ENCODE measurements around the gene FN1.

Gene FN1

GRCh38 chr2:215380699-215381098, 55.2 kb downstream of the FN1 start:
- no peak for DNase-seq

GRCh38 chr2:215379948-215380347, 55.9 kb downstream of the FN1 start:
- DNase-seq: no peak

- DNase-seq: no peak
Measured at GRCh38 chr2:215379039-215379438, 56.8 kb downstream of the FN1 start.

DNA sequence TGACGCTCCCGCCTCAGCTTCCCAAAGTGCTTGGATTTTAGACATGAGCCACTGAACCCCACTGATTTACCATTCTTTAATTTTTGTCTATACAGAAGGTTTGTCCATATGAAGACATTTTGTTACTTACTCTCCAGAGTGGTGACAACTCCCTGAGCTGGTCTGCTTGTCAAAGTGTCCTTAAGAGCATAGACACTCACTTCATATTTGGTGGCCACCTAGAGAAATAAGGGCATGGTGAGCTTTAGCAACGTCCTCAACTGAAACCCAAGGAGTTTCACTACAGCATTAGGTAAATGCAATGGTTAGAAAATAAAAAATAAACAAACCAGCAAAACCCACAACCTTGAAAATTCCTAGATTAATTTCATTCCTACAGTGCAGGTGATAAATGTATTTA, 57.8 kb downstream of the FN1 start:
- no peak for DNase-seq

GRCh38 chr2:215377283-215377682, 58.6 kb downstream of the FN1 start:
- DNase-seq: no peak

DNA sequence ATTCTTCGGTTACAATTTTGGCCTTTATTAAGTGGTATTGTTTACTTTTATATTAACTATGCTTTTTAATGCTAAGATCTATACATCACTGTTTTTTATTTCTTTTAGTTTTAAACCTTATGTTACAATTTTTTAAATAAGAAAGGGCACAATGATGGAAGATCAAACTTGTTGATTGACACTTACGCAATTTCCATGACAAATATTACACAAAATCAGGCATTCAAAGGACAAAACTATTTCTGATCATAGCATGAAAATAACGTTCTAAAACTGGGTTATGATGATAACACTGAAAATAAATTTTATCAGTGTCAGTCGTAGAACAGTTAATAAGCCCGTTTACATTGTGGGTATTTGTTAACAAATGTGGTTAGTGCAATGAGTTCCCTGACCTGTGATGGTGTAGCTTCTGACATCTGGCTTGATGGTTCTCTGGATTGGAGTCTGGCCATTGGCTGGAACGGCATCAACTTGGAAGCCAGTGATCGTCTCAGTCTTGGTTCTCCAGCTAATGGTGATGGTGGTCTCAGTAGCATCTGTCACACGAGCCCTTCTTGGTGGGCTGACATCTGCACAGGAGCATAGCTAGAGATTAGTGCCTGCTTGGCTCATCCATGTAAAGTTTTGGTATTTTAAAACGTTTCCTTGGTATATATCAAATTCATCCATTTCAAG, 59.6 kb downstream of the FN1 start:
- DNase-seq: no peak

- no peak for DNase-seq
Measured at GRCh38 chr2:215375467-215375830, 60.4 kb downstream of the FN1 start.

DNA sequence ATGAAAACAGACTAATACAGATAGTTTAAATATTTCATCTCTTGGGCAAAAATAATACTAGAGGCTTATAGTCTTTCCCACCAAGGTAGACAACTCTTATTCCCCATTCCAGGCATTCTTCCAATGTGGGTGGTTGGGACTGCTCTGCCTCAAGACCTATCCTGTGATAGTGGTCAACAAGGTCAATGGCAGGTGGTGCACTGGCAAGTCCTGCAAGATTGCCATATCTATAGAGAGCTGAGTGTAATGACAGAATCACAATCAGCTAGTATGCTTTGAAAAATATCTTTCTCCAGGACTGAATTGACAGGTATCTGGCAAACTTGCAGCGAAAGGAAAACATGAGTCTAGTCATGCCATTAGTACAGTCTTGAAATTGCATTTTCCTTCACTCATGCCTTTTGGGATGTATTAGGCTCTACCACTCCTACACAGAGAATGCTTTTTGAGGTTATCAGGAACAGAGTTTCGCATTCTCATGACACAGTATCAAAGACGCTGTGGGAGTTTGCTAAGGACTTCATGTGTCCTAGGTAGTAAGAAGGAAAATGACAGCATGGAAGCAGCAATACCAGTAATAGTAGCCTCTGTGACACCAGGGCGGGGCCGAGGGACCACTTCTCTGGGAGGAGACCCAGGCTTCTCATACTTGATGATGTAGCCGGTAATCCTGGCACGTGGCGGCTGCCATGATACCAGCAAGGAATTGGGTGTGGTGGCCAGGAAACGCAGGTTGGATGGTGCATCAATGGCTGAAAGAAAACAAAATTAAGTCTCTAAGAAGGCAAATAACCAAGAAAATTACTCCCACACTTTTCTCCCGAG, 61.0 kb downstream of the FN1 start:
- DNase-seq: no peak

- no peak for DNase-seq
Measured at GRCh38 chr2:215374002-215374401, 61.9 kb downstream of the FN1 start.

DNA sequence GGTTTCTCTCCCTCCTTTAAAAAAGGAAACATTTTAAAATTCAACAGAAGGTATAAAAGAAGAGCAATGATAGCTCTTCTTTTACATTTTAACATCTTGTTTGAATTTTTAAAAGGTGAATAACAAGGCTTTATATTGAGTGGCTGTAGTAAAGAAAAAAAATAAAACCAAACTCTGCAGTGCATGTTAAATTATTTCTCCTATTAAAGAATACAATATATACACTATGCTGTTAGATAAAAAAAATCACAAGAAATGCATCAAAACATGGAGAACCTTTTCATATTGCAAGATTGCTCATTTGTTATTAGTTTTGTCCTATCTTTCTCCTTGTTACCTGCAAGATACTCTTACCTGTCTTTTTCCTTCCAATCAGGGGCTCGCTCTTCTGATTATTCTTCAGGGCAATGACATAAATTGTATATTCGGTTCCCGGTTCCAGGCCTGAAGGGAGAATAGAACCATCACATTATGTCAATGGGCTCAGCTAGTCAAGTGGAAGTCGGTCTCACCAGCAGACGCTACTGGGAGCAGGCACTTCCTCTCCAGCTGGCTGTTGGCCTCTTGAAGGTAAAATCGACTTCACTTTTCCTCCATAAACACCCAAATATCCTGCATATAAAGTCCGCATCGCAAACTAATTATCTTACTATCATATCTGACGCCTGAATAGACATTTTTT, 62.8 kb downstream of the FN1 start:
- no peak for DNase-seq

- DNase-seq: no peak
Measured at GRCh38 chr2:215371915-215372897, 63.7 kb downstream of the FN1 start.

DNA sequence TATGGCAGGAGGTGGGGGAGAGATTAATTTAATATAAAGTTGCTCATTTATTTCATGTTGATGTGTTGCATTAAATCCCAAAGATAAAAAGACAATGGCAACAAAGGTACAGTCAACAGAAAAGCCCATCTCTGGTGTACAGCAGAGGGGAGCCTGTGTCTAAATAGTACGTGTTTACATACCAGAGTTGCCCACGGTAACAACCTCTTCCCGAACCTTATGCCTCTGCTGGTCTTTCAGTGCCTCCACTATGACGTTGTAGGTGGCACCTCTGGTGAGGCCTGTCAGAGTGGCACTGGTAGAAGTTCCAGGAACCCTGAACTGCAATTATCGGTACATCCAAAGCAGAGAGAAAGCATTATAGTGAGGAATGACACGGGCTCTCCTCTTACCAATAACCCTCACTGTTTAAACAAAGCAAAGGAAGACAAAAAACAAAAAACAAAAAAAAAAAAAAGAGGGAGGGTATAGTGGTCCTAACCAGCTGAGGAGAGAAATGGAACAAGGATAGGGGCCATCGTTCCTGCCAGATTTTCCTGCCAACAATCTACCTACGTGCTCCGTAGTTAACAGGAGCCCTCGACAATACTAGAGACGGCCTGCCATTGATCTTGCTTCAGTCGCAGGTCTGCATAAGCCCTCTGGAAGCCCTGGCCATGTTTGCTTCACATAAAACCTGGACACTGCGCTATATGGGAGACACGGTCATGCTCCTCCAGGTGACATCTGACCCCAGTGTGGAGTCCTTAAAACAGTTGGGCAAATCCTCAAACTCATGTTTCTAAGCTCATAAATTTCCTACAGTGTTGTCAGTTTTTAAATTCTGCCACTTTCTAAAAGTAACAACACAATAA, 65.5 kb downstream of the FN1 start:
- no peak for DNase-seq

DNA sequence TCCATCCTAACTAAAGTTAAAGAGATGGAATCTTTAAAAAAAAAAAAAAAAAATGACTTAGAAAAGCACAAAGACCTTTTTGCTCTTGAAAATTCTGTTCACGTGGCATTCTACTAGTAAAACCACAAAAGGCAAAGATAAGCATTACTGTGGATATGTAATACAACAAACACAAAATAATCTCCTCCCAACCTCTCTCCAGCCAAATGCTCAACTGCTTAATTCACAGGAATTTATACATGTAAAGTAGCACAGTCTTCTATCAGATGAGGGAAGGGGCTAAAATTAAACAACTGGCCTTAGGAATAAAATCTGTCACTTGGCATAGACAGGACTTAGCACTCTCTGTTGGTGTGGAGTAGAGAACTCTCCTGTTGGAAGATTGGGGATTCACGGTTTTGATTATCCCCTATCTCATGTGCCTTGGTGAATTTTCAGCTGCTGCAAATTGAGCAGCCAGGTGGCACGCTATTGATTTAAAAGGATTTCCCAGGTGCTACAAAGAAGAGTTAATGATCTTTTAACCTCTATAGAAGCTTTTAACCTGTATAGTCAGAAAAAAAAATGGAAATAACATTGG, 66.6 kb downstream of the FN1 start:
- no peak for DNase-seq

GRCh38 chr2:215368493-215368809, 67.4 kb downstream of the FN1 start:
- no peak for DNase-seq

- no peak for DNase-seq
Measured at GRCh38 chr2:215367662-215368492, 68.0 kb downstream of the FN1 start.

DNA sequence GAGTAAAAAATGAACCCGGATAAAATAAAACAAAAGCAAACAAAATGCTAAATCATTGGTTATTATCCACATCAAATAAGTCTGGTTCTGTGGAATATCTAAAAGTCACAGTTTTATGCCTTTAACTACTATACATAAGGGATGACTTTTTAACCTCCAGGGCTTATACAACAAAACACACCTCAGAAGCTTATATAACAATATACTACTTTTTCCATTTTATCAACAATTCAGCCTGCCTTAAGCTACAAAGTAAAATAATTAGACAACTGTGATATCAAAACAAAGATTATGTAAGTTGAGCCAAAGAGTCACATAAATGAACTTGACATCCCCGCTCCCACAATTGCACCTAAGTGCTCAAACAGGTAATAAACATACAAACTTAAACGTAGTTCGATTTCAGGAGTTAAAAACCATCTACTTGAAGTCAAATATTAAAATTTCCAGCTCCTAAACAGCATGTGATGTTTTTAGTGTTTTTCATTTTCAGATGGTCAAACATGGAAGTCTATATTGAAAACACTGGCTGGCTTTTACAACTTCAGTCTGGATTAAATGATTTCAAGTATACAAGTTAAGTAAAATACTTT, 69.3 kb downstream of the FN1 start:
- DNase-seq: no peak

GRCh38 chr2:215365184-215365658, 70.6 kb downstream of the FN1 start:
- DNase-seq: no peak

GRCh38 chr2:215364157-215365155, 71.4 kb downstream of the FN1 start:
- no peak for DNase-seq

Data from DMS 273 treated with DMSO at 0.1 percent for 48 hours (cell line).